GM06990 (cell line): ENCODE measurements around the gene KCNJ15.

Experiments
- DNase-seq: peaks from one replicate; pipeline ENCODE4 v3.0.0-alpha.2; 2011; ENCODE audit not compliant: insufficient read length; ENCODE audit errors: extremely low read depth
- H3K27me3 ChIP-seq: replicated peaks from 2 replicates; pipeline ENCODE4 v1.6.0; 2011; ENCODE audit warnings: low read length; ENCODE audit not compliant: control insufficient read depth, insufficient read depth
- H3K36me3 ChIP-seq: 2 replicates; pipeline ENCODE4 v1.5.1; 2011; ENCODE audit warnings: low read length; ENCODE audit not compliant: control insufficient read depth, insufficient read depth
- H3K4me3 ChIP-seq: replicated peaks from 2 replicates; pipeline ENCODE4 v1.5.1; 2011; ENCODE audit warnings: low read depth, mild to moderate bottlenecking, control low read depth, low read length
- TF ChIP-seq, protein P1 (sequence below): IDR thresholded peaks from 2 replicates; pipeline ENCODE4 v1.5.1; 2011; ENCODE audit warnings: low read length, control low read depth, mild to moderate bottlenecking, inconsistent platforms; ENCODE audit not compliant: insufficient read depth, poor library complexity, severe bottlenecking

KCNJ15 gene

DNA sequence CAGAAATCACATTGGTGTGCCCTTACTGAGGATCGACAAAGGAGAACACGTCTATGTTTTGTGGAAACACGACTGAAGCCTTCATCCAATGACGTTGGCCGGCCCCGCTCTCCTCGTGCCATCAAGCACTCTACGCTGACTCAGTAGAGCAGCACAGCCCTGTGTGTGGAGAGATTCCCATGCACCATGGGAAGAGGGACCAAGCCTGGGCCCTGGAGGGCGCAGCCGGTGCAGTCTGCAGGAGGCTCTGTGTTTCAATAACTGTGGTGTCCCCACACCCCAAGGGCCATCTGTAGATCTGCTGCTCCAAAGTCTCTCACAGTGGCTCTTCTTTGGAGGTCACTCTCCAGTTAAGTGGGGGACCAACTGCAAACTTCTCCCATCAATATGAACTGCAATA, 97.4 kb downstream of the KCNJ15 start:
- TF ChIP-seq, protein P1, sequence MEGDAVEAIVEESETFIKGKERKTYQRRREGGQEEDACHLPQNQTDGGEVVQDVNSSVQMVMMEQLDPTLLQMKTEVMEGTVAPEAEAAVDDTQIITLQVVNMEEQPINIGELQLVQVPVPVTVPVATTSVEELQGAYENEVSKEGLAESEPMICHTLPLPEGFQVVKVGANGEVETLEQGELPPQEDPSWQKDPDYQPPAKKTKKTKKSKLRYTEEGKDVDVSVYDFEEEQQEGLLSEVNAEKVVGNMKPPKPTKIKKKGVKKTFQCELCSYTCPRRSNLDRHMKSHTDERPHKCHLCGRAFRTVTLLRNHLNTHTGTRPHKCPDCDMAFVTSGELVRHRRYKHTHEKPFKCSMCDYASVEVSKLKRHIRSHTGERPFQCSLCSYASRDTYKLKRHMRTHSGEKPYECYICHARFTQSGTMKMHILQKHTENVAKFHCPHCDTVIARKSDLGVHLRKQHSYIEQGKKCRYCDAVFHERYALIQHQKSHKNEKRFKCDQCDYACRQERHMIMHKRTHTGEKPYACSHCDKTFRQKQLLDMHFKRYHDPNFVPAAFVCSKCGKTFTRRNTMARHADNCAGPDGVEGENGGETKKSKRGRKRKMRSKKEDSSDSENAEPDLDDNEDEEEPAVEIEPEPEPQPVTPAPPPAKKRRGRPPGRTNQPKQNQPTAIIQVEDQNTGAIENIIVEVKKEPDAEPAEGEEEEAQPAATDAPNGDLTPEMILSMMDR: no peak
- H3K4me3 ChIP-seq: no peak overlapping the region
- DNase-seq: no peak
- no peaks in the 10 kb centered on the region for H3K36me3 ChIP-seq
- no peaks in the 10 kb centered on the region; the same call in 1 of the 2 replicates for H3K27me3 ChIP-seq

DNA sequence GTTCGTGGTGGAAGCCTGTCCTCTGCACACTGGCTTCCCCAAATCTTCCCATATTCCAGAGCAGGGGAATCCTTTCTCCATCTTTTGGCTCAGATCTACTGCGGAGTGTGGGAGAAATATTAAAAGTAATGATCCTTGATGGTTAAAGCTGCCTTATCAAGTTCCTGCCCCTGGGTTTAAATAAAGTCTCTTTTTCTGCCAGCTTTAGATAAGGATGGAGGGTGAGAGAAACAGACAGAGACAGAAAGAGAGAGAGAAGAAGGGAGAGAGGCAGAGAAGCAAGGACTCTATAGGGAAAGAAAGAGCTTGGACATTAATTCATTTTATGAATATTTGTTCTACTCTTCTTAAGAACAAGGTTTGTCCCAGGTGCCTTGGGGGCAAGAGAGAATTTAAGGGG, 98.0 kb downstream of the KCNJ15 start:
- Histone ChIP-seq H3K27me3 (no peaks in the 10 kb centered on the region; the same call in 1 of the 2 replicates), H3K36me3 (no peaks in the 10 kb centered on the region), H3K4me3 (no peak overlapping the region)
- TF ChIP-seq, protein P1: no peak
- DNase-seq: no peak

DNA sequence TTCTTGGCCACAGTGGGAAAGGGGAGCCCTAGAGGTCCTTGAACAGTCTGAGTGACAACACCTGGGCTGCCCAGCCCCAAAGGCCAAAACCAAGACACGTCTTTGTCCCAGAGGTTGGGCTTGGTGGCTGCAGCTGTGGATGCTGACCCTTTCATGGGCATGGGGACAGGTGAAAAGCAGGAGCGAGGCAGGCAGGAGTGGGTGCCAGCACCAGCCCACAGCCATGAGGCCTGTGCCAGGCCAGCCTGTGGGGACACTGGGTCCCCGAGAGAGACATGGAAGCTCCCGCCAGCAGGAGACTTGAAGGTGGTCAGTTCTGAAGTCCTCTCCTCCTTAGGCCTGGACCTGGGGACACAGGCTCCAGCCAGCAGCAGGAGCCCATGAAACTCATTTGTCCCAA, 98.6 kb downstream of the KCNJ15 start:
- Histone ChIP-seq H3K4me3 (no peak overlapping the region), H3K36me3 (no peaks in the 10 kb centered on the region), H3K27me3 (no peaks in the 10 kb centered on the region; the same call in 1 of the 2 replicates)
- no peak for DNase-seq
- TF ChIP-seq, protein P1: no peak

DNA sequence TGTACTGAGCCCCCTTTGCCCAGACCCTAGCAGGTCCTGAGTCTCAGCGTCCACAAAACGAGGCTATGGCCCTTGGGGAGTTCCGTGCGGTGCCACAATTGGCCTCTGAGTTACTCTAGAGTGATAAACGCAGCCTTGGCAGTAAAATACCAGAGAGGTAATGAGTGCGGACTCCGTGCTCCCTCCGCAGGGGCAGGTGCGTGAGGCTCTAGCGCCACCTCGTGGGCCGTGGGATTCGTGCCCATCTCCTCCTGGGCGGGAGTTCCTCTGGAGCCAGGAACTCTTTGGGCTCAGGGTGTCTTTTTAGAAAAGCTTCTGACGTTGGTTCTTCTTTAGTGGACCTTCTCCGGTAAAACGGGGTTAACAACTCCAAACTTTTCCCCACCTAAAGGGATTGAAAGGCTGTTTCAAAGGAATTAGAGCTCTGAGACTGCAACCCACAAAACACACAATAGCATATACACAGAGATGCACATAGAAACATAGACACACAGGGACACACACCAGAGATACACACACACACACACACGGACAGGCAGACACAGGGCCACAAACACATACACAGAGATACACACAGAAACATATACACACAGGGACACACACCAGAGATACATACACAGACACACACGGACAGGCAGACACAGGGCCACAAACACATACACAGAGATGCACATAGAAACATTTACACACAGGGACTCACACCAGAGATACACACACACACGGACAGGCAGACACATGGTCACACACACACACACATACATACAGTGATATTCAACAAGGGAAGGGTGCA, 99.4 kb downstream of the KCNJ15 start:
- TF ChIP-seq, protein P1: peak; percentile 97
- Histone ChIP-seq H3K36me3 (no peaks in the 10 kb centered on the region), H3K27me3 (no peaks in the 10 kb centered on the region; the same call in 1 of the 2 replicates), H3K4me3 (no peak overlapping the region)
- DNase-seq: peak; percentile 54
